ENCODE measurements around the gene CBFB. TPM values are rescaled to one million over a fixed set of nuclear protein-coding genes. Genes with fewer than 3 reads are reported as not detected.

Gene CBFB
- total and polyA plus RNA-seq, 9 of the 15 experiments (the other 6 are each of a cell fraction or from before 2014, with no cell fraction given), result 22.0 to 112 (median 66.5) TPM

DNA sequence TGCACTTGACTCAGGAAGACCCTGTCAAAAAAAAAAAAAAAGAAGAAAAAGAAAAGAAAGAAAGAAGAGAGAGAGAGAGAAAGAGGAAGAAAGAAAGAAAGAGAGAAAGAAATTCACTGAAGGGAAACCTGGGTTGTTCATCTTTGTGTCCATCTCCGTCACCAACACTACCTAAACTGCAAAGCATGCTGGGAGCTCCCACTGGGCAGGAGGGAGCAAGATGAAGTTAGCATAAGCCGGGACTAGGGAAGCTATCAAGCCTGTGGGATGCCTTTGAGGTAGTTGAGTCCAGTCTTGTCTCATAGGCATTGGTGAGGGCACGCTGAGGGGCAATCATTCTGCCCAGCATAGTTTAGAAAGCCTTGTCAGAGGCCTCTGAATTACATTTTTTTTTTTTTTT is 7.6 kb upstream of the CBFB start:
- H3K9me3 ChIP-seq (replicated peaks; ENCODE audit: control insufficient read depth, insufficient read depth, low read depth, low read length), result no peaks in the 10 kb centered on the region
- H3K4me3 ChIP-seq, result no peak overlapping the region
- H3K27ac ChIP-seq (ENCODE audit: extremely low read depth, low read depth, low read length), result no peak overlapping the region
- H3K36me3 ChIP-seq (ENCODE audit: control insufficient read depth, insufficient read depth, low read length), result no peaks in the 10 kb centered on the region
- 26% methylated on average over 3 of the region's 3 CpGs for WGBS (ENCODE audit: insufficient coverage, low coverage, missing lambda C conversion rate)
- POLR2A ChIA-PET, result interaction anchor here (0.6 to 1.4 kb wide), 3 partner anchors 11 to 111 kb away, joined by 3 to 7 read pairs (median 4); no protein-coding TSS in a partner anchor
- H2AFZ ChIP-seq (ENCODE audit: low read depth, low read length), result peak overlapping the region; percentile 62; the same call in 1 of the 2 replicates
- DNase-seq (ENCODE audit: extremely low read depth in 1 of 4, low spot score in 3 of 4) (no peak), ATAC-seq (no peak), FAIRE-seq (peak; percentile 66)
- TF ChIP-seq, protein P1, sequence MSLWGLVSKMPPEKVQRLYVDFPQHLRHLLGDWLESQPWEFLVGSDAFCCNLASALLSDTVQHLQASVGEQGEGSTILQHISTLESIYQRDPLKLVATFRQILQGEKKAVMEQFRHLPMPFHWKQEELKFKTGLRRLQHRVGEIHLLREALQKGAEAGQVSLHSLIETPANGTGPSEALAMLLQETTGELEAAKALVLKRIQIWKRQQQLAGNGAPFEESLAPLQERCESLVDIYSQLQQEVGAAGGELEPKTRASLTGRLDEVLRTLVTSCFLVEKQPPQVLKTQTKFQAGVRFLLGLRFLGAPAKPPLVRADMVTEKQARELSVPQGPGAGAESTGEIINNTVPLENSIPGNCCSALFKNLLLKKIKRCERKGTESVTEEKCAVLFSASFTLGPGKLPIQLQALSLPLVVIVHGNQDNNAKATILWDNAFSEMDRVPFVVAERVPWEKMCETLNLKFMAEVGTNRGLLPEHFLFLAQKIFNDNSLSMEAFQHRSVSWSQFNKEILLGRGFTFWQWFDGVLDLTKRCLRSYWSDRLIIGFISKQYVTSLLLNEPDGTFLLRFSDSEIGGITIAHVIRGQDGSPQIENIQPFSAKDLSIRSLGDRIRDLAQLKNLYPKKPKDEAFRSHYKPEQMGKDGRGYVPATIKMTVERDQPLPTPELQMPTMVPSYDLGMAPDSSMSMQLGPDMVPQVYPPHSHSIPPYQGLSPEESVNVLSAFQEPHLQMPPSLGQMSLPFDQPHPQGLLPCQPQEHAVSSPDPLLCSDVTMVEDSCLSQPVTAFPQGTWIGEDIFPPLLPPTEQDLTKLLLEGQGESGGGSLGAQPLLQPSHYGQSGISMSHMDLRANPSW (CRISPR knock-in tag; IDR thresholded peaks at IDR 0.05), result no peak
- TF ChIP-seq, protein P2, sequence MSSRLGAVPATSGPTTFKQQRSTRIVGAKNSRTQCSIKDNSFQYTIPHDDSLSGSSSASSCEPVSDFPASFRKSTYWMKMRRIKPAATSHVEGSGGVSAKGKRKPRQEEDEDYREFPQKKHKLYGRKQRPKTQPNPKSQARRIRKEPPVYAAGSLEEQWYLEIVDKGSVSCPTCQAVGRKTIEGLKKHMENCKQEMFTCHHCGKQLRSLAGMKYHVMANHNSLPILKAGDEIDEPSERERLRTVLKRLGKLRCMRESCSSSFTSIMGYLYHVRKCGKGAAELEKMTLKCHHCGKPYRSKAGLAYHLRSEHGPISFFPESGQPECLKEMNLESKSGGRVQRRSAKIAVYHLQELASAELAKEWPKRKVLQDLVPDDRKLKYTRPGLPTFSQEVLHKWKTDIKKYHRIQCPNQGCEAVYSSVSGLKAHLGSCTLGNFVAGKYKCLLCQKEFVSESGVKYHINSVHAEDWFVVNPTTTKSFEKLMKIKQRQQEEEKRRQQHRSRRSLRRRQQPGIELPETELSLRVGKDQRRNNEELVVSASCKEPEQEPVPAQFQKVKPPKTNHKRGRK (tag; IDR thresholded peaks at IDR 0.05), result peak; percentile 31; the same call in 1 of the 2 replicates
- no peak for TF ChIP-seq ZNF140 (CRISPR knock-in tag; IDR thresholded peaks at IDR 0.05)
- TF ChIP-seq, protein P3, sequence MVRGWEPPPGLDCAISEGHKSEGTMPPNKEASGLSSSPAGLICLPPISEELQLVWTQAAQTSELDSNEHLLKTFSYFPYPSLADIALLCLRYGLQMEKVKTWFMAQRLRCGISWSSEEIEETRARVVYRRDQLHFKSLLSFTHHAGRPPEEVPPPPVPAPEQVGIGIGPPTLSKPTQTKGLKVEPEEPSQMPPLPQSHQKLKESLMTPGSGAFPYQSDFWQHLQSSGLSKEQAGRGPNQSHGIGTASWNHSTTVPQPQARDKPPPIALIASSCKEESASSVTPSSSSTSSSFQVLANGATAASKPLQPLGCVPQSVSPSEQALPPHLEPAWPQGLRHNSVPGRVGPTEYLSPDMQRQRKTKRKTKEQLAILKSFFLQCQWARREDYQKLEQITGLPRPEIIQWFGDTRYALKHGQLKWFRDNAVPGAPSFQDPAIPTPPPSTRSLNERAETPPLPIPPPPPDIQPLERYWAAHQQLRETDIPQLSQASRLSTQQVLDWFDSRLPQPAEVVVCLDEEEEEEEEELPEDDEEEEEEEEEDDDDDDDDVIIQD (CRISPR knock-in tag; IDR thresholded peaks at IDR 0.05), result no peak
- TF ChIP-seq NCOR1 (IDR thresholded peaks at IDR 0.05), result no peak
- no peak for TF ChIP-seq ZNF282 (CRISPR knock-in tag; IDR thresholded peaks at IDR 0.05)
- 0 out of 2 replicates have a peak, but pooled peaks have one; percentile 48 for TF ChIP-seq ZNF143 (CRISPR knock-in tag; IDR thresholded peaks at IDR 0.05)
- CTCF ChIA-PET (ENCODE audit: low intra/inter-chr PET ratio), result no interaction called here
- H3K9me1 ChIP-seq (ENCODE audit: control insufficient read depth, insufficient read depth, low read length), result no peaks in the 10 kb centered on the region
- H3K27me3 ChIP-seq (ENCODE audit: control insufficient read depth in 2 of 2, insufficient read depth in 2 of 2, low read length in 2 of 2), result no peaks in the 10 kb centered on the region
- BruUV-seq (replicated peaks), result no TSS peak
- H3K4me2 ChIP-seq (ENCODE audit: insufficient read depth, low read length), result no peak overlapping the region
- intact Hi-C loops (cut with micrococcal nuclease) (no loop called here), in situ Hi-C loops (cut with MboI) (no loop called here)
- H3K79me2 ChIP-seq (ENCODE audit: control insufficient read depth, insufficient read depth, low read length), result no peaks in the 10 kb centered on the region
- no peak overlapping the region for H3K9ac ChIP-seq (ENCODE audit: insufficient read depth in 1 of 2, low read depth in 2 of 2, low read length in 2 of 2)
- no peaks in the 10 kb centered on the region for H4K20me1 ChIP-seq (replicated peaks; ENCODE audit: control insufficient read depth, insufficient read depth, low read length)
- peaks cover 0 to 8% of the 10 kb centered on the region in 2 experiments; a peak in 1 of 5 replicates for H3K4me1 ChIP-seq (replicated peaks in 1 of 2; ENCODE audit: control insufficient read depth in 2 of 2, insufficient read depth in 2 of 2, low read length in 2 of 2)
